ENCODE results near the gene FCER1G.
A peak's percentile ranks its signal among the peaks of the same experiment; 100 is the strongest.

The FCER1G gene

DNA sequence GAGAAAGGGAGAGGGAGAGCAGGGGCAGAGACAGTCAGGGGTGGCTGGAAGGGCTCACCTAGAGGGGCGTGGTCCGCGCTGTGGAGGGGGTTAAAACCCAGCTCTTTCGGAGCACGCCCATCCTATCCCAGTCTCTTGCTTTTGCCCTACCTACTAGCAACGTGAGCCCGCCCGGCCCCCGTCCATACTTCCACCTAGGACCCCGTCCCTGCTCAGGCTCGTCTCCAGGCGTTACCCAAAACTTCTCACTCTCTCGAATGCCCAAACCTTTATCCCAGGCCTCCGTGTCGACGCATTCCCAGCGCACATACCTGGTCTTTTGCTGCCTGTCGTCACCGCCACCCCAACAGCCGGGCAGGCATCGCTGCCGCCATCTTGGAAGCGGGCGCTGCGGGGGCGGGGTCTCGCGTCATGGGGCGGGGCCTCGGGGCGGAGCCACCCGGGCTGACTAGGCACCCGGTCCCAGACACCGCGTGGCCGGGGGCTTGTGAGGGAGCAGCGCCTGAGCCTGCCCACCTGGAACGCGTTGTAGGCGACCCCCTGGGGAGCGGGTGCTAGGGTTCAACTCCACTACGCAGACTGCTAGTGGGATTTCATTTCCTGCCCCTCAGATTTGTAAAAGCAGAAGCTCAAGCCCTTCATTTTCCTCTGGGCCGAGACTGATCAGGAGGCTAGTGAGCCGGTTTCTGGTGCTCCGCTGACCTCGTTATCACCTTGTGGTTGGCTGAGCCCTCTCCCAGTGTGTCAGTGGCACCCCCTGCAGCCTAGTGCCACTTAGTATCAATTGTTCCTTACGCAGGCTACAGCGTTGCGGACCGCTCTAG lies 37.8 kb upstream of the FCER1G start, which contains the start of gene B4GALT3:
Gene B4GALT3 (minus strand): TSS at position 396 of the 824 bp plus-strand sequence. CDS start 1,447 bp downstream, outside the sequence.
- peaks cover 59 to 71% of the 10 kb centered on the region in 2 donors for H3K4me1 Mint-ChIP-seq (ENCODE audit: low read depth in 2 of 2)

DNA sequence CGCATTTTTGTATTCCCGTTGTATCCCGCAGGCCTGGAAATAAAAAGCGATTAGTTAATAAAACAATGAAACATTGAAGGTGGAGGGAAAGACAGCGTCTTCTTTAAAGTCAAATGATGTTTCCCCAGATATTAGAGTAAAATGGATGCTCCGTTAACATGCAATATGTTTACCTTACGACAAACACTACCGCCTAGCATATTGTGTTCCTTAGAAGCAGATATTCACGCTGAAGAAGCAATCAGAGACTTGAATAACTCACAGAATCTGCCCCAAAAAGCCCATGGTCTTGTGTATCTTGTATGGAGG lies 37.2 kb upstream of the FCER1G start:
- DNase-seq (no peak), ATAC-seq (replicated peaks) (no peak)
- Mint-ChIP-seq H3K27ac (peak overlapping the region; percentile 97 to 99), H3K9me3 (no peaks in the 10 kb centered on the region), H3K4me1 (ENCODE audit: low read depth in 2 of 2) (peaks cover 62 to 69% of the 10 kb centered on the region in 2 donors), H3K36me3 (ENCODE audit: insufficient read depth) (peaks cover 36% of the 10 kb centered on the region), H3K27me3 (no peaks in the 10 kb centered on the region), H3K4me3 (peak overlapping the region; percentile 96)

More for the DNA sequence above, 37.8 kb upstream of the FCER1G start, which contains the start of gene B4GALT3:
- Mint-ChIP-seq H3K9me3 (no peaks in the 10 kb centered on the region), H3K36me3 (ENCODE audit: insufficient read depth) (peaks cover 41% of the 10 kb centered on the region), H3K27me3 (no peaks in the 10 kb centered on the region), H3K27ac (peak within 1 kb of the TSS; percentile 97 to 99), H3K4me3 (peak within 1 kb of the TSS; percentile 96)
- DNase-seq: peak; percentile 93 to 97 (median 97)
- ATAC-seq (replicated peaks): peak; percentile 88

DNA sequence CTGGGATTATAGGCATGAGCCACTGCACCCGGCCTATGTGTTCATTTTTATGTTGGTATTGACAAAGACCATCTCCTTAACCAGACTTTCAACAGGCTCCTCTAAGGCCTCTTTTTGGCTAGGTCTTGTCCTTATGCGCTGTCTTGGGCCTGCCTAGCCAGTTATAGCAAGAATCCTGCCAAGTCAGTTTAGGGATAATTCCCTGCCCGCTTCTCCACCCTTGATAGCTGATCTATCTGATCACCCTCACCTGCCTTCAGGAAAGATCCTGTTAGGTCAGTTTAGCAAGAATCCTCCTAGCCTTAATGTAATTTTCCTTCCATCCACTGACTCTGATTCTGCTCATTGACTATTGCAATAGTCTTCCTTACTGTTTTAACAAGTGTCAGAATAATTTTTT lies 35.4 kb upstream of the FCER1G start:
- no peaks in the 10 kb centered on the region for H3K9me3 Mint-ChIP-seq
- H3K36me3 Mint-ChIP-seq (ENCODE audit: insufficient read depth): peaks cover 21% of the 10 kb centered on the region
- peak overlapping the region; percentile 46 to 94 for H3K27ac Mint-ChIP-seq
- DNase-seq: no peak
- no peaks in the 10 kb centered on the region for H3K27me3 Mint-ChIP-seq
- H3K4me1 Mint-ChIP-seq (ENCODE audit: low read depth in 2 of 2): peaks cover 66 to 76% of the 10 kb centered on the region in 2 donors
- H3K4me3 Mint-ChIP-seq: peak overlapping the region; percentile 27 to 36
- ATAC-seq (replicated peaks): no peak

DNA sequence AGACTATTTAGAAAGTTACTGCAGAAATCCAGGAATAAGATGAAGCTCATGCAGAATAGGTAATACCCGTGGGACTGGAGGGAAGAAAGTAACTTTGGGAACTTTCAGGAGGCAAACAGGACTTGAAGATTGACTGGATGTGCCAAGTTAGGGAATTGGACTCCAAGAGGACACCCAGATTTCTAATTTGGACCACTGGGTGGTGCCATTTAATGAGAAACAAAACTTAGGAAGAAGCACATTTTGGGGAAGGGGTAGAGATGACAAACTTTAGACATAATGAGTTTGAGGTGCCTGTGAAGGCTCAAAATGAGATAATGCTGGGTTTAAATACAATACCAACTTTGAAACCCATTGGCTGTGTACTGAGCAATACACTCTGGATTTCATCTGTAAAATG lies 34.5 kb upstream of the FCER1G start:
- Mint-ChIP-seq H3K27me3 (no peaks in the 10 kb centered on the region), H3K4me3 (peak overlapping the region in 1 of 2 donors; percentile 36), H3K36me3 (ENCODE audit: insufficient read depth) (peaks cover 17% of the 10 kb centered on the region), H3K27ac (peak overlapping the region in 1 of 2 donors; percentile 94), H3K9me3 (no peaks in the 10 kb centered on the region), H3K4me1 (ENCODE audit: low read depth in 2 of 2) (peaks cover 66 to 73% of the 10 kb centered on the region in 2 donors)
- ATAC-seq (replicated peaks): no peak
- DNase-seq: no peak

DNA sequence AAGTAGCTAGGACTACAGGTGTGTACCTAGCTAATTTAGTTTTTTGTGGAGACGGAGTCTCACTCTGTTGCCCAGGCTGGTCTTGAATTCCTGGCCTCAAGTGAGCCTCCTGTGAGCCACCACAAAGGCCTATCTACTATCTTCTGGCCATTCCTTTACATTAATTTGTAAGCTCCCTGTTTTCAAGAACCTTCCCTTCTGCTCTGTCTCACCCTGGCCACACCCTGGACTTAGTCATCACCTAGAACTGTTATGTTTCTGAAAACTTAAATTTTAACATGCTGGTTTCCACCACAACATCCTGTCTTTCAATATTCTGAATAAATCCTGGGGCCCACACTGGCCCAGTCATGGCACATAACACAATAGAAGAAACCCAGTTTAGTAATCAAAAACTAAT lies 32.9 kb upstream of the FCER1G start:
- Mint-ChIP-seq H3K27ac (peak overlapping the region; percentile 91 to 94), H3K4me1 (ENCODE audit: low read depth in 2 of 2) (peaks cover 65 to 73% of the 10 kb centered on the region in 2 donors), H3K27me3 (no peaks in the 10 kb centered on the region), H3K36me3 (ENCODE audit: insufficient read depth) (peaks cover 14% of the 10 kb centered on the region), H3K4me3 (peak overlapping the region; percentile 95 to 99), H3K9me3 (no peaks in the 10 kb centered on the region)
- DNase-seq (peak in 2 of 3 experiments; percentile 36 to 44), ATAC-seq (replicated peaks) (peak; percentile 45)

DNA sequence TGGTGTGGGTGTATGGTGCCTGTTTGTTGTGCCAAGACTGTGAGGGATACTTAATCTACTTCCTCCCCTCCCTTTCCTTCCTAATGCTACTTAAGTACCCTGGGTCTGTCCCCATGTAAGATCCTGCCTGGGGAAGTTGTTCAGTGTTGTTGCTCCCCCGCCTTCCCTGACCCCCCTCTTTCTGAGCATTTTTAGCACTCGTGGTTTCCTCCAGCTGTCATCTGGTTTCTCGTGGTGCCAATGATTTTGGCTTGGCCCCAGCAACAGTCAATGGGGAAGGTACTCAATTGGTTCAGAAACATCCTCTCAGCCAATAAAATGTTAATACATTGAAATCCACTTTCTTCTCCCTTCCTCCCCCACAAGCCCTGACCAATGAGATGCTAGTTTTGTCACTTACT lies 29.8 kb upstream of the FCER1G start:
- ATAC-seq (replicated peaks): peak; percentile 85
- Mint-ChIP-seq H3K4me1 (ENCODE audit: low read depth in 2 of 2) (peaks cover 63 to 69% of the 10 kb centered on the region in 2 donors), H3K27ac (peak overlapping the region; percentile 88 to 91), H3K36me3 (ENCODE audit: insufficient read depth) (peaks cover 8% of the 10 kb centered on the region), H3K4me3 (peak overlapping the region; percentile 95 to 99), H3K27me3 (no peaks in the 10 kb centered on the region), H3K9me3 (no peaks in the 10 kb centered on the region)
- DNase-seq: peak; percentile 68 to 77 (median 73)

DNA sequence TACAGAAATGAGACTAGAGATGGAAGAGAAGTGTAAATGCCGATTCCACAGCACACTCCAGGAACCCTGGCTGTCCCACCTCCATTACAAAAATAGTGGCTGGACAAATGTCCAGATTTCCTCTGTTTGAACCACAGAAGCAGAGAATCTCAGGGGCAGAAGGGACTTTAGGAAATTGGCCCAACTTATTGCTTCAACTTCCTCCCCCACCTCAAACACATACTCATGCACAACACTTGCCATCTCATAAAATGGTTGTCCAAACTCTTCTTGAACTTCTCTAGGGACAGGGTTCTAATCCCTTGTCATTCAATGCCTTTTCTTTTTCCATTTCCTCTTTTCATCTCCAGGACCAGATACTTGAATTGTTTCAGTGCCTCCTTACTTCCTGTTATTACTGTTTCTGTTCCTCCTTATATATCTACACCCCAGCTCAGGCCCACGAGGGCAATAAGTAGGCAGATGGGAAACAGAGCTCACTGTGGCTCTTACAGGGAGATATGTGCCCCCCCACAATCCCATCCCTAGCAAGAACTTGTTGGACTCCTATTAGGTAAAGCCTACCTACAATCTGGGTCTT lies 29.3 kb upstream of the FCER1G start:
- no peak for DNase-seq
- peak overlapping the region; percentile 95 to 99 for H3K4me3 Mint-ChIP-seq
- H3K4me1 Mint-ChIP-seq (ENCODE audit: low read depth in 2 of 2): peaks cover 58 to 64% of the 10 kb centered on the region in 2 donors
- H3K27ac Mint-ChIP-seq: peak overlapping the region; percentile 88 to 91
- H3K36me3 Mint-ChIP-seq (ENCODE audit: insufficient read depth): peaks cover 8% of the 10 kb centered on the region
- H3K9me3 Mint-ChIP-seq: no peaks in the 10 kb centered on the region
- peak; percentile 4 for ATAC-seq (replicated peaks)
- H3K27me3 Mint-ChIP-seq: no peaks in the 10 kb centered on the region

DNA sequence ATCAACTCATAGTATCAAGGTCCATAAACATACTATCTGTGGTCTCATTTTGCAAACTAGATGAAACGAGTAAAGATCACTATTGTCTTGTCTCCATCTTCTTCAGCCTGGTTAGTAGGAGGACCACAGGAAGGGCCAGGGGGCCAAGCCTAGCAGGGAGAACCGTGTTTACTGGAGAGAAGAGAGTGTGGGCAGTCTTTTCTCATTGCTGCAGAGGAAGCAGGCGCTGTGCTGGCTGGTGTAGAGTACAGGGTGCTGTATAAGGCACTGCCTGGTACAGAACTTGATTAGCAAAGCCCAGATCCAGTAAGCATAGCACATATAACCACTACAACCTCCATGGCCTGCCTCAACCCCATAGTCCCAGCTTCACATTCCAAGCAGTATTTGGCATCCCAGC lies 27.8 kb upstream of the FCER1G start:
- ATAC-seq (replicated peaks) (no peak), DNase-seq (no peak)
- H3K36me3 Mint-ChIP-seq (ENCODE audit: insufficient read depth): peaks cover 8% of the 10 kb centered on the region
- H3K27me3 Mint-ChIP-seq: no peaks in the 10 kb centered on the region
- peak overlapping the region; percentile 88 to 91 for H3K27ac Mint-ChIP-seq
- peak overlapping the region; percentile 23 to 43 for H3K4me3 Mint-ChIP-seq
- H3K9me3 Mint-ChIP-seq: no peaks in the 10 kb centered on the region
- peaks cover 53 to 55% of the 10 kb centered on the region in 2 donors for H3K4me1 Mint-ChIP-seq (ENCODE audit: low read depth in 2 of 2)

DNA sequence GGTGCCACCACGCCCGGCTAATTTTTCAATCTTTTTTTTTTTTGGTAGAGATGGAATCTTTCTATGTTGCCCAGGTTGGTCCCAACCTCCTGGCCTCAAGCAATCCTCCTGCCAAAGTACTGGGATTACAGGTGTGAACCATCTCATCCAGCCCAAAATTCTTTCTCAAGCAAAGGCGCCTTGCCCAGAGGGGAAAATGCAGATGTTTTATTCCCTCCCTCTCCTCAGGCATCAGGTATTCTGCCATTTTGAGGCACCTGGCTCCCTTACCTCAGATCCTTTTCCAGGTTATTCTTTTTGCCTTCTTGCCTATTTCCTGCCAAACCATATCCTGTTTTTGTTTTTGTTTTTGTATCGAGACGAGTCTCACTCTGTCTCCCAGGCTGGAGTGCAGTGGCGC lies 26.7 kb upstream of the FCER1G start:
- ATAC-seq (replicated peaks) (no peak), DNase-seq (no peak)
- peaks cover 54 to 58% of the 10 kb centered on the region in 2 donors for H3K4me1 Mint-ChIP-seq (ENCODE audit: low read depth in 2 of 2)
- no peaks in the 10 kb centered on the region for H3K27me3 Mint-ChIP-seq
- H3K27ac Mint-ChIP-seq: peak overlapping the region; percentile 87 to 88
- H3K36me3 Mint-ChIP-seq (ENCODE audit: insufficient read depth): peaks cover 12% of the 10 kb centered on the region
- peak overlapping the region in 1 of 2 donors; percentile 19 for H3K4me3 Mint-ChIP-seq
- no peaks in the 10 kb centered on the region for H3K9me3 Mint-ChIP-seq

DNA sequence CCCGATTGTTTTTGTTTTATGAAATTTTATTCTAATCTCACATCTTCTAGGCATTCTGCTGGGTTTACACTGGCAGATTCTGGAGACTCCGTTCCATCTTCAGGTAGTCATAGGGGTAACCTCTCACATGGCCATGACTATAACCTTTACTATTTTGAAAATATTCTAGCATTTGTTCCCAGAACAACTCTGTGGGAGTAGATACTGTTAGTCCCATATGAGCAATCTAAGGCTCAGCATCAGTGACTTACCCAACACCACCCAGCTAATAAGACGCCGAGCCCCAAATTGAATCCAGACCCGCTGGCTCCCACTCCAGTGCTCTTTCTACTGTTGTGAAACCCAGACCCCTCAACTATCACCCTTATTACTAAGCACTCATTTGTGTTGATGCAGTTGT lies 26.1 kb upstream of the FCER1G start:
- ATAC-seq (replicated peaks) (no peak), DNase-seq (no peak)
- peak overlapping the region; percentile 87 to 88 for H3K27ac Mint-ChIP-seq
- H3K4me1 Mint-ChIP-seq (ENCODE audit: low read depth in 2 of 2): peaks cover 49 to 56% of the 10 kb centered on the region in 2 donors
- H3K36me3 Mint-ChIP-seq (ENCODE audit: insufficient read depth): peaks cover 8% of the 10 kb centered on the region
- no peaks in the 10 kb centered on the region for H3K27me3 Mint-ChIP-seq
- H3K9me3 Mint-ChIP-seq: no peaks in the 10 kb centered on the region
- peak overlapping the region in 1 of 2 donors; percentile 33 for H3K4me3 Mint-ChIP-seq

DNA sequence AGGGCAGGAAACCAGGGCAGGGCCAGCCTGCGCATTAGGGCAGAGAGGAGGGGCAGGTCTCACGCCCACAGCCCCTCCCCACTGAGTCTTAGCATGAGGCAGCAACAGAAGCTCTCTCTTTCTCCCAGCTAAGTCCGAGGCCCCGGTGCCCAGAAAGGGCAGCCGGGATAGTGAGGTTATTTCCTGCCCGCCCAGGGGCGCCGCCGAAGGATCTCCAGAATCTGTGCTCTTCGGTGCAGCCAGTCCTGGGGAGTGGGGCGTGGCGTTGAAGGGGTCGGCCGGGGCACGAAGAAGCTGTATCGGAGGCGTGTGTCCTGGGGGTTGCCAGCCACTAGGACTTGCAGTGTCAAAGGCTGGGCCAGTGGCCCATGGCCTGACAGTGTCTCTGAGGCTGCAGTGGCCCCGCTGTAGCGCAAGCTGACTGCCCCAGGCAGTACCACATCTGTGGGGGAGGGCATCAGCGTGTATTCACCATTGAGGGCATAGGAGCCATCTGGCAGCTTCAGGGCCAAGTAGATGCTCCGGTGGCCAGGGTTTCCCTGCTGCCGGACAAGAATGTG lies 24.1 kb upstream of the FCER1G start:
- H3K27ac Mint-ChIP-seq: peak overlapping the region; percentile 26 to 49
- no peak for DNase-seq
- H3K4me1 Mint-ChIP-seq (ENCODE audit: low read depth in 2 of 2): peaks cover 44 to 55% of the 10 kb centered on the region in 2 donors

DNA sequence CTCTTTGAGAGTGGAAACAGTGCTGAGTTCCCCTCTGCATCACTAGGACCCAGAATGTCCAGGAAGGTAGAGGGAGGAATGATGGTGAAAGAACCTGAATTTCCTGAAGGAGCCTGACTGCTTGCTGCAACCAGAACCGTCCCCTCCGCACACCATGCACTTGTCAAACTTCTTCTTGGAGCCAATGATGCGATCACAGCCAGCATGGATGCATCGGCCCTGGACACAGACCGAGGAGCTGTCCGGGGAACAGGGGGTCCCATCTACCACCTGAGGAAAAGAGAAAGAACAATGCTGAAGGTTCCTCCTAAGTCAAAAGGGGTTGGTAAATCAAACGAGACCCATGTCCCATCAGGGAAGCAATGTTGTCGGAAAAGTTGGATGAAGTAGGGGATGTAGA lies 23.1 kb upstream of the FCER1G start:
- Mint-ChIP-seq H3K27ac (peak overlapping the region in 1 of 2 donors; percentile 26), H3K4me3 (no peak overlapping the region), H3K36me3 (ENCODE audit: insufficient read depth) (peaks cover 4% of the 10 kb centered on the region), H3K27me3 (no peaks in the 10 kb centered on the region), H3K4me1 (ENCODE audit: low read depth in 2 of 2) (peaks cover 36 to 47% of the 10 kb centered on the region in 2 donors), H3K9me3 (no peaks in the 10 kb centered on the region)
- ATAC-seq (replicated peaks) (no peak), DNase-seq (no peak)

More for the DNA sequence above, 24.1 kb upstream of the FCER1G start:
- peaks cover 4% of the 10 kb centered on the region for H3K36me3 Mint-ChIP-seq (ENCODE audit: insufficient read depth)
- no peak overlapping the region for H3K4me3 Mint-ChIP-seq
- H3K9me3 Mint-ChIP-seq: no peaks in the 10 kb centered on the region
- no peaks in the 10 kb centered on the region for H3K27me3 Mint-ChIP-seq
- no peak for ATAC-seq (replicated peaks)
